HG03342 (cell line): ENCODE results near the gene CCT5.

Source experiments
- ATAC-seq: cut with Tn5 transposase; IDR thresholded peaks from one replicate; pipeline ENCODE4 v1.9.1; 2021; ENCODE audit warnings: mild to moderate bottlenecking, moderate library complexity; ENCODE audit not compliant: unreplicated experiment

The CCT5 gene

DNA sequence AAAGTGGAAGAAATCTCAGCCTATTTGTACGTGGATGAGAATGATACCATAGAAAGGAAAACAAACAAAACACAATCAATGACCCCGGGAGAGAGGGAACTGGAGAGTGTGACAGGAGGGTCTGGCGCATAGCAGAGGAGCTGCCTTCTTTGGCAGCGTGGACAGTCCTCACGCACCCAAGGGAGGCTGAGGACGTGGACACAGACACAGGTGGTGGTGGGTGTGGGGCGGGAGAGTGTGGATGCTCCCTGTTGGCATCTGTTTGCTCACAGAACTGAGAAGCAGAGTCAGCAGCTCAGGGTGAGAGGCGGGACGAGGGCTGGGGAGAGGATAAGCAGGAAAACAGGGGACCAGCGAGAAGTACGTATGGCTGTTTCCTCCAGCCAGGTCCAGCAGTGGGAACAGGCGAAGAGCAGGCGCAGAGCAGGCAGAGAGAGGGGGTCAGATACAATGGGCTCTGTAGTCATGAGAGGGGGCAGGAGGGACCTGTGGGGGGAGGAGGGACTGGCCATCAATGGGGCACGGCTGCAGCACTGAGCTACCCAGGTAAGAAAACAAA is 47.6 kb downstream of the CCT5 start:
- ATAC-seq: no peak

DNA sequence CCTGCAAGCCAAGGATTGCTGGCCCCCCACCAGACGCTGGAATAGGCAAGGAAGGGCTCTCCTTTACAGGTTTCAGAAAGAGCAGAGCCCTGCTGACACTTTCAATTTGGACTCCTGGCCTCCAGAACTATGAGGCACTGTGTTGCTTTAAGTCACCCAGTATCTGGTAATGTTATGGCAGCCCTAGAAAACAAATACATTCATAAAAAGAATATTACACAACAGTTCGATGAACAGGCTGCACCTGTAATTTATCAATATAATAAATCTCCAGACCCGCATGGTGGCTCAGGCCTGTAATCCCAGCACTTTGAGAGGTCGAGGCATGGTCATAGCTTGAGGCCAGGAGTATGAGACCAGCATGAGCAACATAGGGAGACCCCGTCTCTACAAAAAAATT is 50.2 kb downstream of the CCT5 start:
- no peak for ATAC-seq

DNA sequence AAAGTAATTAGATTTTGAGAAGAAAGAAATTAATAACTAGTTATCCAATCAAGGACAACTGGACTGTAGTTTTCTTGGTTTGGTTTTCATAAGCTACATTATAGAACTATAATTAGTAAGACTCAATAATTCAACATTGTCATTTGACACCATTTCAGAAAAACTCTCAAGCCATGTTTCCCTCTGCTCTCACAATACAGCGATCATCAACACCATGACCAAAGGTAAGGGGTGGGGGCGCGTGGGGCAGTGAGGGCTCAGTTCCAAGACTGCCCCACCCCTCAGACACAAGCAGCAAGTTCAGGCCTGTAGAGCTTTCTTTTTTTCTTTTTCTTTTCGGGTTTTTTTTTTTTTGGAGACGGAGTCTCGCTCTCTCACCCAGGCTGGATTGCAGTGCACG is 51.2 kb downstream of the CCT5 start:
- no peak for ATAC-seq

DNA sequence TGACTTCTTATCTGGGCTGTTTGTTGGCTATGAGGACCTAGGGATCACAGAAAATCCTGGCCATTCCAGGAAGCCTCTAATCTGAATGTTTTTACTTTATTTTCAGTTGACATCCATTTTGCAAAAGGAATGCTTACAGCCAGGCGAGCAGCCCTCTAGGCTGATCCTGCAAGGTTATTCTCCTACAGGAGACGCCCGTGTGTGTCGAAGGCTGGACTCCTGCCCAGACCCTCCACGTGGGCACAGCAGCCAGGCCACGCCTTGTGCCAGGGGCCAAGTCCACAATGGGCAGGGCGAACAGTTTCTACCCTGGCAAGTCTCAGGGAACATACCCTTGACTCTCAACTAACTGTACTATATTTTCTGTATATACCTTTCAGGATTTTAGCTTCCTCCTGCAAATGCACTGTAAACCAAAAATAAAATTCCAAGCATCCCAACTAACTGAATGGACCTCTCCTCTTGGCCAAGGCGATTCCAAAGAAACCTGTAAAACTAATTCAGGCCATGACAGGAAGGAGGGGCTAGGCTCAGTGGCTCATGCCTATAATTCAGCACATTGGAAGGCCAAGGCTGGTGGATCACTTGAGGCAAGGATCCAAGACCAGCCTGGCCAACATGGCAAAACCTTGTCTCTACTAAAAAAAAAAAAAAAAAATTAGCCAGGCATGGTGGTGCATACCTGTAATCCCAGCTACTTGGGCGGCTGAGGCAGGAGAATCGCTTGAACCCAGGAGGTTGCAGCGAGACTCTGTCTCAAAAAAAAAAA is 51.9 kb downstream of the CCT5 start:
- ATAC-seq: no peak

DNA sequence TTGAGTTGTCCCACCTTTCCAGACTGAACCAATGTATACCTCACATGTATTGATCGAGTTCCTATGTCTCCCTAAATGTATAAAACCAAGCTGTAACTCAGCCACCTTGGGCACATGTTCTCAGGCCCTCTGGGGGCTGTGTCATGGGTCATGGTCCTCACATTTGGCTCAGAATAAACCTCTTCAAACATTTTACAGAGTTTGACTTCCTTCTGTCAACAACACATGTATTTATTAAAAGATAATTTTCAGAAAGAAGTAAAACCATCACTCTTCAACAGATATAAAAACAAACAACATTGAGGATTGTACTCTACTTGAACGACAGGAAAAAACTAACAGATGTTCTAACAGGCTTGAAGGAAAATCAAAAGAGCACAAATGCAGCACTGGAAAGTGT is 53.1 kb downstream of the CCT5 start:
- no peak for ATAC-seq

DNA sequence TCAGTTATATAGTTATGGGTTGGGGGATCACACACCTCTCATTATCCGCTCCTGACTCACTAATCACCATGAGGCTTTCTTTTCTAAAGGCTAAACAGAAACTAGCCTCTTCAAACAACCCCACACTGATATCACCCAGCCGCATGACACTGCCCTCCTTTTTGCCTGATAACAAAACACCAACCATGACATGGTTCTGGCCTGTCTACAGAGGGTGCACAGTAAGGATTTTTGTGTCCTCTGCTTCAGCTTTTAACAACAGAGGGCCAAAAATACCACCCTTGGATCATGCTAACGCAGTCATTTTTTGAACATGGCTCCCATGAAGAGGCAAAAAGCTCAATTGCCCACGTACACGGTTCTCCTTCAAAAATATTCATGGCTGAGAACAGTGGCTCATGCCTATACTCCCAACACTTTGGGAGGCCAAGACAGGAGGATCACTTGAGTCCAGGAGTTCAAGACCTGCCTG is 53.7 kb downstream of the CCT5 start:
- ATAC-seq: no peak

DNA sequence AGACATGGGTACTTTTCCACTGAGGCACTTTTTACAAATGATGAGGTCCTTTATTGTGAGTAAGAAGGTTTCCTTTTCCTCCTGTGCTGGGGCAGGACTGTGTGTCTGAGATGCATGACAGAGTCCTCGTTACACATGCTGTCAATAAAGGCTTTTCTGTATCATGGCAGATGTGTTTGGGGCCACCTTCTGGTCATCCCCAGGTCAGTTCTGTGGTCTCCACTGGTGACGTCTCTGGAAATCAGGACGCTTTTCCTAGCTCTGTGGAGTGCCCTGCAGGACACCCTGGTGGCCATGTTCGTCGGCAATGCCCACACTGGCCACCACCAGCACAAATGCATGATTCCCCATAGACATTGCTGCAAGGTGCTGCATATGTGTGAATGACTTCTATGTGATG is 54.9 kb downstream of the CCT5 start:
- ATAC-seq: no peak

DNA sequence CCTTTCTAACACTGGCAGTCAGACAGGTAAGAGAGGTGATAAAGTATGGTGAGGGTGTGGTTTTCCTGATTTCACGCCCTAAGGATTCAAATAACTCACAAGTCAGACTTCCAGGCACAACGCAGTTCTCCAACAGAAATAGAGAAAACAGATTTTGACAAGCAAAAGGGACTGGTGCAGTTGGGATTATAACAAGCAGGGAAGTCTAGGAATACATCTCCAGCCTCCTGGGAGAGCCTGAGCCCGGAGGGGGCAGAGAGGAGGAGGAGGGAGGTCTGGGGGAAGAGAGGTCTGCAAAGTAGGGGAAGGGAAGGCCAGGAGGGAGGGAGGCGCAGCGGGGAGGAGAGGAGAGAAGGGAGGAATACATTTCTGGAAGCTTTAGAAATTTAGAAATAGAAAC is 56.0 kb downstream of the CCT5 start:
- ATAC-seq: no peak

DNA sequence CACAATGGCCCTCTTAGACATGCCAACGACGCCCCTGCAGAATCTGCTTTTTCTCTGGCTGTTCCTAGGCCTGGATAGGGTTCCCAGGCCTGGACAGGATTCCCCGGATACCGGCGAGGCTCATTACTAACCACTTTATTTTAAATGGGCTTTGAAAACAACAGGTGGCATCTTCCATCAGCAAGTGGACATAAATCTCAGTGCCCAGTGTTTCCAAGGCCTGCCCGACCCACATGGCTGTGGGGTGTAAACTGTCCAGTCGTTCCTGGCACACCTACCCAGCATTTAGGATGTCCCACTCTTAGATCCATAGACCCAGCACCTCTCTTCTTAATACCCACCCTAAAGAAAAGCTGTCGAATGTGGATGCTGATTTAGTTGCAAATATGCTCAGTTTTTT is 56.7 kb downstream of the CCT5 start:
- ATAC-seq: no peak

DNA sequence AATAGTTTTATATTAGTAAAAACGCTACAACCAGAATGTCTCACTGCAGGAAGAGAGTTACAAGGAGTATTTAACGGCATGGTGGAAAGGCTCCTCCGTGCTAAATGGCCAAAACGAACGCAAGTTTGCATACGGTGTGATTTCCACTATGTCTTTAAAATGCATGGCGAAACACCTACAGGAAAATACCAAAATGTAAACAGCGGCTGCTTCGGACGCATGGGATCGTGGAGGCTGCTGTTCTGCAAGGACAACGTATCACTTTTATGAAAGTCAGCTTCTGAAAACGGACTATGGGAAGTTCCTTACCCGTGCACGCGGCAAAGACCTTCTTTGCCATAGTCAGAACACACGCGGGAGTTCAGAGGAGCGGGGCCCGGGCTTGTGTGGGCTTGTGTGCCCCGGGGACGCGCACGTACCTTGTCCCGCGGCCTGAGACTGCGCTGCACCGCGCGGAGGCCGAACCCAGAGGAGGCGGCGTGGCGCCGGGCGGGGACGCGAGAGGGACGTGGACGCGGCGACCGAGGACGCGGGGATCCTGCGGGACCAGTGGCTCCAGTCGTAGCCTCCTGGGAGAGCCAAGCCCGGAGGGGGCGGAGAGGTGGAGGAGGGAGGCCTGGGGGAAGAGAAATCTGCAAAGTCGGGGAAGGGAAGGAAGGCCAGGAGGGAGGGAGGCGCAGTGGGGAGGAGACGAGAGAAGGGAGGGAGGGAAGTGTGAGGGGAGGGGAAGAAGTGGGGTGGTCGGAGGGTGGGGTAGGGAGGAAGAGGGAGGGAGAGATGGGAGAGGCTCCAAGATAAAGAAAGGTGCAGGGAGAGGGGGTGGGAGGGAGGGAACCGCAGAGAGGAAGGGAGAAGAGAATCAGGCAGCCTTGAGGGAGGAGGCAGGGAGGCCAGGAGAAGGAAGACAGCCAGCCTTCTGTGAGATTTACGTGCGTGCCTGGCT is 57.4 kb downstream of the CCT5 start, which contains the start of gene CMBL:
CMBL (minus strand) TSS at position 697 of the 943 bp plus-strand sequence. CDS start 17,140 bp downstream, outside the sequence.
- ATAC-seq: peak; percentile 81

DNA sequence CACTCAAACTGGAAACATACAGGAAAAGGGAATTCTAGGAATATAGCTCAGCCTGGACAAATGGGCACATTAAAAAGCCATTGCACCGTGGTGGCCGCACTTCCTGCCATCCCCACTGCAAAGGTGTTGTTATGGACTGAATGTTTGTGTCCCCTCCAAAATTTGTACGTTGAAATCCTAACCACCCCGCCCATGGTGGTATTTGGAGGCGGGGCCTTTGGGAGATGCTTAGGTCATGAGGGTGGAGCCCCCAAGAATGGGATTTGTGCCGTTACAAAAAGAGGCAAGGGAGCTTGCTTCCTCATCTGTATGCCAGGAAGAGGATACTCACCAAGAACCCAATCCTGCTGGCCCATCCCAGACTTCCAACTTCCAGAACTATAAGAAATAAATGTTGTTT is 58.8 kb downstream of the CCT5 start:
- ATAC-seq: no peak

DNA sequence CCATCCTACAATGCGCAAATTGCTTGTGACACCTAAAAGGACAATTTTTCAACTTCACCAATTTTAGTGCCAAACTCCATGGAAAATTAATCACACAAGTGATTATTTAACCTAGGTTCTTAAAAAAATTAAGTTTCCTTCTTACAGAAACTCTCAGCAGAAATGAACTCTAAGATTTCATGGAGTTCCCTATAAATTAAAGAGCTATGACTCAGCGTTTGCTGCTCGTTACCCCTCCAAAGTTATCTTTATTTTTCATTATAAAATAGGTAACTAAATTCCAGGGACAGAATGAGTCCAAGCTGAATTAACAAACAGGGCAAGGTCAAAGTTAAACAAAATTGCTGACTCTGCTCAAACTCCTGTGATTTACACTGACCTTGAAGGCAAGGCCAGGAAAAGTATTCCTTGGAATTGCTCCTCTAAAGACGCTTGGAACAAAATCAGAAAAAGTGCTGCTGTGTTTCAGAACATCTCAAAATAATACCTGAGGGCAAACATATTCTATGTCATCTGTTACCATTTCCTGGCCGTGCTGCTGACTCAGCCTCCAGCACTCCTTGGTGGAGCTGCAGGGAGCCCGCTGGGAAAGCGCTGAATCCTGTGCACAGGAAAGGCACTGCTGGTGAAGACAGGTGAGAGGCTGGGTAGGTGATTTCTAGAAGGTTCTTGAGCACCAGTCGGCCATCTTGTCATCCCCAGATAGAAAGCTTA is 60.1 kb downstream of the CCT5 start:
- ATAC-seq: no peak

DNA sequence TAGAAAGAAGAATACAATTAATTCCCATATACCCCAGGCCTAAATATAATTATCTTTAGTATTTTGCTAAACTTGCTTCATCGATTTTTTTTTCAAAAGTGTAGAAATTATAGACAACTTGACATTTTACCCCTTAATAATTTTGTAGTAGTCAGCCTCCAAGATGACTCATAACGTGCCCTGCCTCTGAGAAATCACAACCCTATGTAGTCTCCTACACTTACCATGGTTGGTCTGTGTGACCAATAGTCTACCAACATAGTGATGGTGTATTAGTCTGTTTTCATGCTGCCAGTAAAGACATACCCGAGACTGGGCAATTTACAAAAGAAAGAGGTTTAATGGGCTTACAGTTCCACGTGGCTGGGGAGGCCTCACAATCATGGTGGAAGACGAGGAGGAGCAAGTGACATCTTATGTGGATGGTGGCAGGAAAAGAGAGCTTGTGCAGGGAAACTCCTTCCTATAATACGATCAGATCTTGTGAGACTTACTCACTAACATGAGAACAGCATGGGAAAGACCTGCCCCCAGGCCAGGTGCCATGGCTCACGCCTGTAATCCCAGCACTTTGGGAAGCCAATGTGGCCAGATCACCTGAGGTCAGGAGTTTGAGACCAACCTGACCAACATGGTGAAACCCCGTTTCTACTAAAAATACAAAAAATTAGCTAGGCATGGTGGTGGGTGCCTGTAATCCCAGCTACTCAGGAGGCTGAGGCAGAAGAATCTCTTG is 60.9 kb downstream of the CCT5 start:
- peak; percentile 66 for ATAC-seq

DNA sequence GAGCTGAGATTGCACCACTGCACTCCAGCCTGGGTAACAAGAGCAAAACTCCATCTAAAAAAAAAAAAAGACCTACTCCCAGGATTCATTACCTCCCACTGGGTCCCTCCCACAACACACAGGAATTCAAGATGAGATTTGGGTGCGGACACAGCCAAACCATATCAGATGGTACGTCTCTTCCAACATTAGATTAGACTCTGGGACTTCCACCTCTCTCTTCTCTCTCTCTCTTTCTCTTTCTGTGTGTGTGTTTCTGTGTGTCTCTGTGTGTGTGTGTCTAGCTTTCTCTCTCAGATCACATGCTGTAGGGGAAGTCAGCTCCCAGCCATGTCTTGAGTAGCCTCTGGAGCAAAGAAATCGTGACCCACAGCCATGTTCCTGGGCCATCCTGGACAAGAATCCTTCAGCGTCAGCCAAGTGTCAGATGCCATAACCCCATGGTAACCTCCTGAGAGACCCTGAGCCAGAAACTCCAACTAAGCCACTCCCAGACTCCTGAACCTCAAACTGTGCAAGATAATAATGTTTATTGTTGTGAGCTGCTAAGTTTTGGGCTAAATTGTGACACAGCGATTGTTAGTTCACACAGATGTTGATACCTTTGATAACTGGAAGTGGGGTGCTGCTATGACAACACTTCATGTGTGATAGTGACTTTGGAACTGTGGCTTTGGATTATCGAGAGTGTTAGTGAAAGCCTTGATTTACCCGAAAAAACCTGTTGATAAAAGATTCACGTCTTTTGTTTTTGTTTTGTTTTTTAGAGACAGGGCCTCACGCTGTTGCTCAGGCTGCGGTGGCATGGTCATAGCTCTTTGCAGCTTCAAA is 61.7 kb downstream of the CCT5 start:
- ATAC-seq: no peak

DNA sequence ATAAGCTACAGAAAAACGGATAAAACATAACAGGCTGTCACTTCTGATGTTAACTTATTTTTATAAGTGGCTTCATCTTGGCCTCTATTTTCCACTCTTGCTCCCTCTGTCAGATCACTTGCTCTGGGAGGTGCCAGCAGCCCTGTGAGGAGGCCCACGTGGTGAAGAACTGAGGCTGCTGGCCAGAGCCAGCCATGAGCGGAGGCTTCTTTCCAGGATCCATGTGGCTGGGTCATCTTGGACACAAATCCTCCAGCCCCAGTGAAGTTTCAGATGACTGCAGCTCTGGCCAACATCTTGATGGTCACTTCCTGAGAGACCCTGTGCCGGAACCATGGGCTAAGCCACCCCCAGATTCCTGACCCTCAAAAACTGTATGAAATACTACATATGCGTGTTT is 65.1 kb downstream of the CCT5 start:
- ATAC-seq: no peak
